HCT116 (cell line): ENCODE data around the gene SEH1L. TPM values are rescaled to one million over a fixed set of nuclear protein-coding genes. Genes with fewer than 3 reads are reported as not detected.

ENCODE experiments used
- ATF3 ChIP-seq: IDR thresholded peaks from 2 replicates; pipeline ENCODE4 v1.6.1; 2012
- CBX3 ChIP-seq: IDR thresholded peaks from 2 replicates; pipeline ENCODE4 v1.6.1; 2012; ENCODE audit warnings: low read depth
- CTCF ChIP-seq, 3 experiments: fragments of 200-600 bp in 1 of 3; sonication (generic) in 1 of 3; IDR thresholded peaks in 2 of 3; conservative IDR thresholded peaks in 1 of 3; 2 replicates each; pipeline ENCODE4 v1.5.1; 2012 to 2017; ENCODE audit warnings: low read depth in 2 of 3, low read length in 2 of 3, antibody characterized with exemption in 1 of 3, borderline replicate concordance in 1 of 3, control low read depth in 1 of 3, mild to moderate bottlenecking in 1 of 3, mixed read lengths in 1 of 3, mixed run types in 1 of 3, moderate library complexity in 1 of 3; ENCODE audit not compliant: insufficient read depth in 1 of 3
- EGR1 ChIP-seq: IDR thresholded peaks from 2 replicates; pipeline ENCODE4 v1.6.1; 2012; ENCODE audit warnings: low read depth
- ELF1 ChIP-seq: IDR thresholded peaks from 2 replicates; pipeline ENCODE4 v1.6.1; 2012; ENCODE audit warnings: low read depth, borderline replicate concordance
- POLR2A ChIP-seq: IDR thresholded peaks from 2 replicates; pipeline ENCODE4 v1.7.0; 2011; ENCODE audit warnings: borderline replicate concordance; ENCODE audit not compliant: insufficient read depth, insufficient read length; ENCODE audit errors: extremely low read depth
- SIN3A ChIP-seq: IDR thresholded peaks from 2 replicates; pipeline ENCODE4 v1.6.1; 2012; ENCODE audit warnings: low read depth
- YY1 ChIP-seq: IDR thresholded peaks from 2 replicates; pipeline ENCODE4 v1.6.1; 2011; ENCODE audit warnings: low read length, low read depth, moderate library complexity, mild to moderate bottlenecking; ENCODE audit not compliant: insufficient replicate concordance; ENCODE audit errors: extremely low read depth
- ZBTB33 ChIP-seq: IDR thresholded peaks from 2 replicates; pipeline ENCODE4 v1.6.1; 2011; ENCODE audit warnings: mild to moderate bottlenecking, low read length, moderate library complexity; ENCODE audit not compliant: insufficient replicate concordance; ENCODE audit errors: extremely low read depth
- total RNA-seq: library from RNA; stranded (reverse); gene quantifications from one replicate; pipeline ENCODE4 v1.2.1, GENCODE V29; 2021; ENCODE audit not compliant: unreplicated experiment

The SEH1L gene
- total RNA-seq, 1 experiment from 2014 or later, result 83.7 TPM

GRCh38 chr18:12990967-12991820, 43.4 kb downstream of the SEH1L start, which contains the start of gene CEP192 (continued):
- TF ChIP-seq CTCF (IDR thresholded peaks at IDR 0.05 in 2 of 3, conservative IDR thresholded peaks at IDR 0.05 in 1 of 3; ENCODE audit: borderline replicate concordance in 1 of 3, insufficient read depth in 1 of 3, low read depth in 2 of 3, low read length in 2 of 3) (no peak), CBX3 (no peak), EGR1 (peak; percentile 85), ZBTB33 (no peak), YY1 (no peak), SIN3A (peak; percentile 91), ATF3 (no peak), POLR2A (peak; percentile 33), ELF1 (peak; percentile 59; the same call in 1 of the 2 replicates)
